HepG2 (cell line): ENCODE data around the gene CNTF. TPM values are rescaled to one million over a fixed set of nuclear protein-coding genes. Genes with fewer than 3 reads are reported as not detected.

Experiments used
- ATAC-seq: fragments of 200-7000 bp; cut with Tn5 transposase; 3 replicates; pipeline ENCODE4 v1.9.1; 2020; ENCODE audit warnings: mild to moderate bottlenecking, moderate library complexity
- BruUV-seq: library from RNA; stranded (reverse); fragments of 400-500 nt; replicated peaks from 2 replicates; lab custom pipeline; 2021; lab: Mats Ljungman, UMichigan
- CTCF ChIA-PET: fragments of 300-600 bp; formaldehyde crosslinking; extraction: SDS; loops from one replicate; lab custom pipeline; 2021; ENCODE audit warnings: low total read pairs, inconsistent platforms, low intra/inter-chr PET ratio; lab: Yijun Ruan, JAX
- POLR2A ChIA-PET: fragments of 350-600 bp; sonication (Branson Sonifier 250); formaldehyde crosslinking; loops from one replicate; lab custom pipeline; 2020; ENCODE audit warnings: antibody characterized with exemption, inconsistent platforms; lab: Yijun Ruan, JAX
- DNase-seq: peaks from one replicate; pipeline ENCODE4 v3.0.0-alpha.2; 2015; ENCODE audit warnings: low spot score
- FAIRE-seq: peaks from 3 replicates; lab custom pipeline; 2011; peaks lifted over from hg19 to GRCh38; lab: Jason Lieb, UNC
- H2AFZ ChIP-seq: one replicate; pipeline ENCODE4 v1.6.1; 2011; ENCODE audit warnings: low read length, inconsistent platforms
- H3K27ac ChIP-seq: fragments of 300-600 bp; 3 replicates; pipeline ENCODE4 v1.8.0; 2011; ENCODE audit warnings: mixed run types, mild to moderate bottlenecking, mixed read lengths, low read length, inconsistent platforms; ENCODE audit not compliant: insufficient read depth; ENCODE audit errors: extremely low read length
- H3K27me3 ChIP-seq, 2 experiments: fragments of 200-600 bp in 1 of 2; 2 replicates in 1 of 2; 3 replicates in 1 of 2; pipeline versions ENCODE4 v1.6.0 to v1.8.0; 2011; ENCODE audit warnings: low read length in 2 of 2, mild to moderate bottlenecking in 2 of 2, moderate library complexity in 2 of 2, inconsistent platforms in 1 of 2; ENCODE audit not compliant: insufficient read depth in 2 of 2, control insufficient read depth in 1 of 2
- H3K36me3 ChIP-seq, 2 experiments: fragments of 200-600 bp in 1 of 2; replicated peaks in 1 of 2; 2 replicates in 1 of 2; 3 replicates in 1 of 2; pipeline versions ENCODE4 v1.5.1 to v1.8.0; 2011; ENCODE audit warnings: low read length in 2 of 2, inconsistent platforms in 1 of 2; ENCODE audit not compliant: insufficient read depth in 2 of 2, control insufficient read depth in 1 of 2
- H3K4me1 ChIP-seq: 2 replicates; pipeline ENCODE4 v1.5.1; 2012; ENCODE audit warnings: low read length, inconsistent platforms; ENCODE audit not compliant: insufficient read depth
- H3K4me2 ChIP-seq: 2 replicates; pipeline ENCODE4 v1.6.0; 2011; ENCODE audit warnings: low read depth, low read length, inconsistent platforms
- H3K4me3 ChIP-seq, 3 experiments: fragments of 200-600 bp in 1 of 3; sonication (generic), shearing (Covaris generic) in 1 of 3; replicated peaks in 1 of 3; 2 replicates each; pipeline ENCODE4 v1.5.1; 2011 to 2016; ENCODE audit warnings: low read length in 3 of 3, inconsistent platforms in 2 of 3, low read depth in 2 of 3, mild to moderate bottlenecking in 2 of 3, control low read depth in 1 of 3, mixed read lengths in 1 of 3; ENCODE audit not compliant: insufficient read depth in 1 of 3
- H3K79me2 ChIP-seq: one replicate; pipeline ENCODE4 v1.6.1; 2011; ENCODE audit warnings: low read length, inconsistent platforms; ENCODE audit not compliant: insufficient read depth
- H3K9ac ChIP-seq: 2 replicates; pipeline ENCODE4 v1.6.0; 2011; ENCODE audit warnings: mild to moderate bottlenecking, low read depth, low read length, inconsistent platforms; ENCODE audit not compliant: insufficient read depth
- H3K9me3 ChIP-seq: 2 replicates; pipeline ENCODE4 v1.5.1; 2012; ENCODE audit warnings: mild to moderate bottlenecking, low read length
- H4K20me1 ChIP-seq: 2 replicates; pipeline ENCODE4 v1.6.0; 2011; ENCODE audit warnings: inconsistent platforms, mild to moderate bottlenecking, low read length, moderate library complexity; ENCODE audit not compliant: insufficient read depth
- ATF5 ChIP-seq: sonication (generic); formaldehyde crosslinking; IDR thresholded peaks from 2 replicates; pipeline ENCODE4 v1.4.0; 2020; ENCODE audit warnings: mild to moderate bottlenecking, low read depth, missing genetic modification reagents
- KLF11 ChIP-seq: IDR thresholded peaks from 2 replicates; pipeline ENCODE4 v1.6.1; 2016; ENCODE audit warnings: missing compliant biosample characterization
- MAFF ChIP-seq: IDR thresholded peaks from 2 replicates; pipeline ENCODE4 v1.6.1; 2011; ENCODE audit warnings: low read depth, low read length, improper control_type of control experiment
- MAFK ChIP-seq, 2 experiments: IDR thresholded peaks in 1 of 2; conservative IDR thresholded peaks in 1 of 2; 2 replicates each; pipeline ENCODE4 v1.6.1; 2011; ENCODE audit warnings: improper control_type of control experiment in 2 of 2, low read length in 2 of 2
- MTF2 ChIP-seq: sonication (generic); formaldehyde crosslinking; IDR thresholded peaks from 2 replicates; pipeline ENCODE4 v1.5.0; 2020; ENCODE audit warnings: missing genetic modification reagents, borderline replicate concordance
- MXI1 ChIP-seq: IDR thresholded peaks from 3 replicates; pipeline ENCODE4 v1.6.1; 2012; ENCODE audit warnings: low read depth, low read length, inconsistent platforms, borderline replicate concordance
- POGK ChIP-seq: sonication (generic); formaldehyde crosslinking; conservative IDR thresholded peaks from 2 replicates; pipeline ENCODE4 v1.8.0; 2022; ENCODE audit warnings: mild to moderate bottlenecking, moderate library complexity, missing genetic modification reagents
- RFX1 ChIP-seq: fragments of 450-650 bp; IDR thresholded peaks from 2 replicates; pipeline ENCODE4 v1.6.1; 2017
- ZNF253 ChIP-seq: sonication (generic); formaldehyde crosslinking; IDR thresholded peaks from 2 replicates; pipeline ENCODE4 v1.8.0; 2022; ENCODE audit warnings: mild to moderate bottlenecking, missing genetic modification reagents, borderline replicate concordance
- ZNF264 ChIP-seq: sonication (generic); formaldehyde crosslinking; IDR thresholded peaks from 2 replicates; pipeline ENCODE4 v1.4.0; 2020; ENCODE audit warnings: missing genetic modification reagents
- ZNF496 ChIP-seq: sonication (generic); formaldehyde crosslinking; IDR thresholded peaks from 2 replicates; pipeline ENCODE4 v1.8.1; 2023; ENCODE audit warnings: mild to moderate bottlenecking, moderate library complexity, missing genetic modification reagents; ENCODE audit not compliant: insufficient replicate concordance
- ZNF746 ChIP-seq: sonication (generic); formaldehyde crosslinking; IDR thresholded peaks from 2 replicates; pipeline ENCODE4 v1.8.0; 2022; ENCODE audit warnings: mild to moderate bottlenecking, missing genetic modification reagents
- WGBS: methylation state at CpG from one replicate; pipeline ENCODE4 v1.1.6; 2017; ENCODE audit warnings: low lambda C conversion rate; 5-methylcytosine and 5-hydroxymethylcytosine counted together
- in situ Hi-C: cut with HindIII; loops from 2 replicates; pipeline ENCODE4 v1.10.0; 2017; ENCODE audit warnings: low pct_unique_long_range_greater_than_20kb; ENCODE audit not compliant: extremely low pct_ligation_motif_present
- intact Hi-C: fragments of 100-400 bp; cut with micrococcal nuclease; formaldehyde crosslinking; loops from one replicate; pipeline ENCODE4 v1.10.0; 2022; ENCODE audit not compliant: unreplicated experiment
- polyA plus RNA-seq, 8 experiments: library from polyadenylated mRNA; depleted of rRNA in 3 of 8; stranded (reverse) in 7 of 8; unstranded in 1 of 8; fragments of >200 nt; fragmentation: Illumina TruSeq in 4 of 8; extraction: Trizol in 4 of 8; gene quantifications; 2 replicates each; pipeline versions ENCODE4 v1.2.1 to v1.2.3, GENCODE V29; 2011 to 2016; ENCODE audit warnings: low read depth in 4 of 8, missing spikeins in 1 of 8, mixed read lengths in 1 of 8; ENCODE audit not compliant: insufficient read depth in 1 of 8
- total RNA-seq, 5 experiments: library from RNA; depleted of rRNA; stranded (reverse); fragments of >200 nt; fragmentation: Illumina TruSeq; extraction: Trizol; gene quantifications; 2 replicates each; pipeline ENCODE4 v1.2.3, GENCODE V29; 2016; ENCODE audit warnings: low read depth in 1 of 5
- TF ChIP-seq, protein P1 (sequence below), 2 experiments: IDR thresholded peaks; 2 replicates each; pipeline ENCODE4 v1.6.1; 2011 to 2012; ENCODE audit warnings: low read length in 2 of 2, borderline replicate concordance in 1 of 2, low read depth in 1 of 2, mild to moderate bottlenecking in 1 of 2, moderate library complexity in 1 of 2

The CNTF gene
- total and polyA plus RNA-seq, 2 of the 13 experiments (the other 11 are each of a cell fraction or from before 2014, with no cell fraction given), result 0.51 to 2.3 TPM

GRCh38 chr11:58615559-58615958, 6.9 kb upstream of the CNTF start:
- intact Hi-C loops, result no loop called here
- no peak overlapping the region for H2AFZ ChIP-seq
- peaks cover 23 to 92% of the 10 kb centered on the region in 2 experiments for H3K36me3 ChIP-seq
- no peaks in the 10 kb centered on the region for H3K9me3 ChIP-seq
- no peak for ATAC-seq
- no peaks in the 10 kb centered on the region for H3K79me2 ChIP-seq
- ChIA-PET POLR2A (no interaction called here), CTCF (no interaction called here)
- H3K9ac ChIP-seq, result no peak overlapping the region
- H3K4me3 ChIP-seq, result no peak overlapping the region
- no TSS peak for BruUV-seq
- H4K20me1 ChIP-seq, result no peaks in the 10 kb centered on the region
- TF ChIP-seq KLF11 (CRISPR knock-in tag) (no peak), ZNF264 (CRISPR knock-in tag) (no peak), MAFF (peak; percentile 89), ATF5 (CRISPR knock-in tag) (no peak), RFX1 (no peak), ZNF496 (CRISPR knock-in tag) (no peak), MXI1 (no peak), MAFK (conservative IDR thresholded peaks at IDR 0.05 in 1 of 2, IDR thresholded peaks at IDR 0.05 in 1 of 2; ENCODE audit: low read length in 2 of 2) (peak; percentile 92 to 94), ZNF746 (CRISPR knock-in tag) (no peak)
- FAIRE-seq, result no peak
- no peaks in the 10 kb centered on the region for H3K27me3 ChIP-seq
- WGBS, result 100% methylated on average over 1 of the region's 1 CpG
- H3K27ac ChIP-seq, result no peak overlapping the region
- in situ Hi-C loops, result no loop called here
- no peak overlapping the region for H3K4me2 ChIP-seq
- no peak for DNase-seq
- no peaks in the 10 kb centered on the region for H3K4me1 ChIP-seq

DNA sequence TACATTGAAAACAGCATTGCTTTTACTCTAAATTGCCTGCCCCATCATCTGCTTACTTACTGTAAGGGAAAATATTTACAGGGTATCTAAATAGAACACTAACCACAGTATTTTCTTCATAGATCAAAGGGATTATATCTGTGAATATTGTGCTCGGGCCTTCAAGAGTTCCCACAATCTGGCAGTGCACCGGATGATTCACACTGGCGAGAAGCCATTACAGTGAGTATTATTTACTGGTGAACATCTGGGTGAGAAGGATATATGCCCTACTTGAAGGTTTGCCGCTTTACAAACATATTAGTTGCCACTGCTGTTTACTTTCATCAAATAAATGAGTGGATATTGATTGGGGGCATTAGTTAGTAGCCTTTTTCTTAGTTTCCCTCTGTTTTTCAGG, 5.9 kb upstream of the CNTF start:
- no peak overlapping the region for H3K9ac ChIP-seq
- H3K4me2 ChIP-seq, result no peak overlapping the region
- intact Hi-C loops (no loop called here), in situ Hi-C loops (no loop called here)
- no peaks in the 10 kb centered on the region for H3K4me1 ChIP-seq
- H3K9me3 ChIP-seq, result no peaks in the 10 kb centered on the region
- H3K27me3 ChIP-seq, result no peaks in the 10 kb centered on the region
- ChIA-PET CTCF (no interaction called here), POLR2A (no interaction called here)
- BruUV-seq, result no TSS peak
- H2AFZ ChIP-seq, result no peak overlapping the region
- H3K4me3 ChIP-seq, result no peak overlapping the region
- 91% methylated on average over 4 of the region's 4 CpGs for WGBS
- no peak for DNase-seq
- FAIRE-seq, result no peak
- ATAC-seq, result no peak
- no peaks in the 10 kb centered on the region for H3K79me2 ChIP-seq
- peaks cover 22 to 88% of the 10 kb centered on the region in 2 experiments for H3K36me3 ChIP-seq
- no peak overlapping the region for H3K27ac ChIP-seq
- H4K20me1 ChIP-seq, result no peaks in the 10 kb centered on the region
- TF ChIP-seq POGK (CRISPR knock-in tag), result no peak
- TF ChIP-seq, protein P1, sequence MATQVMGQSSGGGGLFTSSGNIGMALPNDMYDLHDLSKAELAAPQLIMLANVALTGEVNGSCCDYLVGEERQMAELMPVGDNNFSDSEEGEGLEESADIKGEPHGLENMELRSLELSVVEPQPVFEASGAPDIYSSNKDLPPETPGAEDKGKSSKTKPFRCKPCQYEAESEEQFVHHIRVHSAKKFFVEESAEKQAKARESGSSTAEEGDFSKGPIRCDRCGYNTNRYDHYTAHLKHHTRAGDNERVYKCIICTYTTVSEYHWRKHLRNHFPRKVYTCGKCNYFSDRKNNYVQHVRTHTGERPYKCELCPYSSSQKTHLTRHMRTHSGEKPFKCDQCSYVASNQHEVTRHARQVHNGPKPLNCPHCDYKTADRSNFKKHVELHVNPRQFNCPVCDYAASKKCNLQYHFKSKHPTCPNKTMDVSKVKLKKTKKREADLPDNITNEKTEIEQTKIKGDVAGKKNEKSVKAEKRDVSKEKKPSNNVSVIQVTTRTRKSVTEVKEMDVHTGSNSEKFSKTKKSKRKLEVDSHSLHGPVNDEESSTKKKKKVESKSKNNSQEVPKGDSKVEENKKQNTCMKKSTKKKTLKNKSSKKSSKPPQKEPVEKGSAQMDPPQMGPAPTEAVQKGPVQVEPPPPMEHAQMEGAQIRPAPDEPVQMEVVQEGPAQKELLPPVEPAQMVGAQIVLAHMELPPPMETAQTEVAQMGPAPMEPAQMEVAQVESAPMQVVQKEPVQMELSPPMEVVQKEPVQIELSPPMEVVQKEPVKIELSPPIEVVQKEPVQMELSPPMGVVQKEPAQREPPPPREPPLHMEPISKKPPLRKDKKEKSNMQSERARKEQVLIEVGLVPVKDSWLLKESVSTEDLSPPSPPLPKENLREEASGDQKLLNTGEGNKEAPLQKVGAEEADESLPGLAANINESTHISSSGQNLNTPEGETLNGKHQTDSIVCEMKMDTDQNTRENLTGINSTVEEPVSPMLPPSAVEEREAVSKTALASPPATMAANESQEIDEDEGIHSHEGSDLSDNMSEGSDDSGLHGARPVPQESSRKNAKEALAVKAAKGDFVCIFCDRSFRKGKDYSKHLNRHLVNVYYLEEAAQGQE (IDR thresholded peaks at IDR 0.05; ENCODE audit: borderline replicate concordance in 1 of 2, low read depth in 1 of 2, low read length in 2 of 2), result no peak
- TF ChIP-seq ZNF253 (CRISPR knock-in tag), result no peak
- TF ChIP-seq MTF2, result no peak
